HG03039 (cell line): ENCODE data around the gene ANP32B.
"Not testable (repeated sequence)": the region's sequence is repeated elsewhere in the genome, so short reads cannot be mapped to it uniquely, and the experiment has no call there.

Experiments used
- ATAC-seq: cut with Tn5 transposase; IDR thresholded peaks from one replicate; pipeline ENCODE4 v1.9.1; 2021; ENCODE audit warnings: mild to moderate bottlenecking, moderate library complexity; ENCODE audit not compliant: unreplicated experiment

The ANP32B gene

DNA sequence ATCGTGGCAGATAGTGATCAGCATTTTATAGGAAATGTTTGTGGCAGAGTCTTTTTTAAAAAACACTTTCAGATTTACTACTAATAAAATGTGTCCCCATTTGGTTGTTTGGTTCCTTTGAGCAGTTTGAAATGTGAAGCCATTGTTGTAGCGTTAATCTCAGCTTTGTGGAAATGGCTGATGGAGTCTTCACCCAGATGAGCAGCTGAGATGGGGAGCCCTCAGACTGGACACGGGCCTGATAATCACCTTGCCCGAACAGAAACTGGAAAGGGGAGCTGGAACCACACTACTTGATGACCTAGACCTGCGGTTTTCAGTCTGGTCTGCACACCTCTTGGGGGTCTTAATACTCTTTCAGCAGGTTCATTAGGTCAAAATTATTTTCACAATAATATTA, 20.6 kb upstream of the ANP32B start:
- ATAC-seq = no peak

DNA sequence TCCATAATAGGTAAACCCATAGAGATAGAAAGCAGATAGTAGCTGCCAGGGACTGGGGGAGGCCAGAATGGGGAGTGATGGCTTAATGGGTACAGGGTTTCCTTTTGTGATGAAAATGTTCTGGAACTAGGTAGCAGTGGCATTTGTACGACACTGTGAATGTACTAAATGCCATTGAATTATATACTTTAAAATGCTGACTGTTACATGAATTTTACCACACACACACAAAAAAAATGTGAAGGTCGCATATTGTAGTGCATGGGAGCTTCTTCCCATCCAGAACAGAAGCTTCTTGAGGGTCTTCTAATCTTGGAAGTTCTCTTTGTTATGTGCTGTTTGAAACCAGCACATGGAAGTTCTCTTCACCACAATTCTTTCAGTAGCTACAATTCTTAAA, 19.9 kb upstream of the ANP32B start:
- no peak for ATAC-seq

DNA sequence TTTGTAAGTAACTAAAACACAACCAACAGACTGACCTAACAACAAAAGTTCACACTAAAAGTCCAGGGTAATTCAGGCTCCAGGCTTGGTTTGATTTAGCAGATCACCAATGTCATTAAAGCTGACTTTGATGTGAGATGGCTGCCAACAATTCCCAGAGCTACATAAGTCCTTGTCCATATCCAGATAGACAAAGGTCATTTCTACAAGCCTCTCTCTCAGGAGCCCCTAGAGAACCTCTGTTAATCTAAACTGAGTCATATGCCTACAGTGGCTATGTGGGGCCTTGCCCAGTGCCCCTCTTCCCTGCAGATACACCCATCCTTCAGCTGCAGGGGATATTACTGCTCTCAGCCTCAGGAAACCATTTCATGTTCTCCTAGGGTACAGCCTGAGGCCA, 18.2 kb upstream of the ANP32B start:
- ATAC-seq = no peak

DNA sequence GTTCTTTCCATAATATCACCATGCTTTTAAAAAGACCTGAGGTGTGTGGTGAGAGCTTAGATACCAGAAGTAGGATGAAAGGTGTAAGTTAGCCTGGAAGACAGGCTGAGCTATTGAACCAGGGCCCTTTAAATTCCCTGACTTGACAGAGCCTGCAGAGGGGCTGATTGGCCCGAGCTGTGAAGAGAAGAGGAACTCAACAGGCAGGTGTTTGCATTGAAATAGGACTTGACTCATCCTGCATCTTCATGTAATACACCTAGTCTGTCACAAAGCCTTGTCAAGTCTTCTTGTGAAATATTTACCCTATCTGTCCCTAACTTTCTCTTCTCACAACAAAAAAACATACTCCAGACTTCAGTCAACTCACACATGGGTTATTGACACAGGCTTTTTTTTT, 16.6 kb upstream of the ANP32B start:
- no peak for ATAC-seq

DNA sequence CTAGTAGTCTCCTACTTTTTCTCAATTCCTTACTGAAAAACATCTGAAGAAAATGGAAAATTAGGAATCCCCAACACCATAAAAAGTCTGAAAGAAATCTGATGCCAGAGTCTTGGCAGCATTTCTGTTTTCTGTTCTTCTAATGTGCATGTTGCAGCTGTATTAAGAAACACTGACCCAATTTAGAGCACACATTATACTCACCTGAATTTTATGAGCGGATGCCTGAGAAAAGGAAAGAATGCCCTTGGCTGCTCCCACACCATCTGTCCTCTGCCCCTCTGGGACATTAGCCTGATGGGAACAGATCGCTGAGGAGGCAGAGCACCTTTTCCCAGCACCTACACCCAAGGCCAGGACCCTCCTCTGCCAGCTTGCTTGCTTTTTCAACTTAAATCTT, 14.1 kb upstream of the ANP32B start:
- no peak for ATAC-seq

DNA sequence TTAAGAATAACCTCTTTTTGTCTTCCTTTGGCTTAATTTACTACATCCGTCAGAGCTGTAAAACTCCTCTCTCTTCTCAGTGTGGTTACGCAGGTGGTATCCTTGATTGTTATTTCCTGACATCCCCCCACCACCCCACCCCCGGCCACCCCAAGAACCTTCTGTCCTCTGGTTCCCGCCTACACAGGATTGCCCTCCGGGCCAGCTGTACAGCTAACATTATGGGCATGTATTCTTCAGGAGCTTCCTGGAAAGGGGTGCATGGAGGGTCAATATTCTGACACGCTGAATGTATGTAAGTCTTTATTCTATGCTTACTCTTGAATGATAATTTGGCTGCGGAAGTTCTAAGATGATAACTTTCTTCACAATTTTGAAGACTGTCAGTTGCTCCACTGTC, 13.0 kb upstream of the ANP32B start:
- no peak for ATAC-seq

DNA sequence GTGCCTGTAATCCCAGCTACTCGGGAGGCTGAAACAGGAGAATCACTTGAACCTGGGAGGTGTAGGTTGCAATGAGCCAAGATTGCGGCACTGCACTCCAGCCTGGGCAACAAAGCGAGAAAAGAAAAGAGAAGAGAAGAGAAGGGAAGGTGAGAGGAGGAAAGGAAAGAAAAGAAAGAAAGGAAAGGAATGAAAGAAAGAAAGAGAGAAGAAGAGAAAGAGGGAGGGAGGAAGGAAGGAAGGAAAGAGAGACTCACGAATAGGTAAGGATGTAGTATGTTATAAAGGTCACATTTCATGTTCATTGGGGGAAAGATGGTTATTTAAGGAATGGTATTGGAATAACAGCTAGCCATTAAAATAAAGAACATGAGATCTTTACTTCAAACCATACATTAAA, 10.4 kb upstream of the ANP32B start:
- ATAC-seq = no peak

DNA sequence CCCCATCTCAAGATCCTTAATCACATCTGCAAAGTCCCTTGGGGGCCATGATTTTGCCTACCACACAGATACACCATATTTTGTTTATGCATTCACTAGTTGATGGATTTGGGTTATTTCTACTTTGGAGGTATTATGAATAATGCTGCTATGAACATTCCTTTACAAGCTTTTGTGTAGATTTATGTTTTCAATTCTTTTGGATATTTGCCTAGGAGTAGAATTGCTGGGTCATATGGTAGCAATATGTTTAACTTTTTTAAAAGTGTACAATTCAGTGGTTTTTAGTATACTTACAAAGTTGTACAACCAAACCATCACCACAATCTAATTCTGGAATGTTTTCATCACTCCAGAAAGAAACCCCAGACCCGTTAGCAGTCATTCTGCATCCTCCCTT, 7.8 kb upstream of the ANP32B start:
- ATAC-seq = no peak

DNA sequence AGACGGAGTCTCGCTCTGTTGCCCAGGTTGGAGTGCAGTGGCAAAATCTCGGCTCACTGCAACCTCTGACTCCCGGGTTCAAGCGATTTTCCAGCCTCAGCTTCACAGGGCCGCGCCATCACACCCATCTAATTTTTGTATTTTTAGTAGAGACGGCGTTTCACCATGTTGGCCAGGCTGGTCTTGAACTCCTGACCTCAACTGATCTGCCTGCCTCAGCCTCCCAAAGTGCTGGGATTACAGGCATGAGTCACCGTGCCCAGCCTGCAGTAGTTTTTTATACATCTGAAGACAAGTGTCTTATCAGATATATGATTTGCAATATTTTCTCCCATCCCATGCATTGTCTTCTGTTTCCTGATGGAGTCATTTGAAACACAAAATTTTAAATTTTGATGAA, 6.5 kb upstream of the ANP32B start:
- ATAC-seq = not testable (repeated sequence)

DNA sequence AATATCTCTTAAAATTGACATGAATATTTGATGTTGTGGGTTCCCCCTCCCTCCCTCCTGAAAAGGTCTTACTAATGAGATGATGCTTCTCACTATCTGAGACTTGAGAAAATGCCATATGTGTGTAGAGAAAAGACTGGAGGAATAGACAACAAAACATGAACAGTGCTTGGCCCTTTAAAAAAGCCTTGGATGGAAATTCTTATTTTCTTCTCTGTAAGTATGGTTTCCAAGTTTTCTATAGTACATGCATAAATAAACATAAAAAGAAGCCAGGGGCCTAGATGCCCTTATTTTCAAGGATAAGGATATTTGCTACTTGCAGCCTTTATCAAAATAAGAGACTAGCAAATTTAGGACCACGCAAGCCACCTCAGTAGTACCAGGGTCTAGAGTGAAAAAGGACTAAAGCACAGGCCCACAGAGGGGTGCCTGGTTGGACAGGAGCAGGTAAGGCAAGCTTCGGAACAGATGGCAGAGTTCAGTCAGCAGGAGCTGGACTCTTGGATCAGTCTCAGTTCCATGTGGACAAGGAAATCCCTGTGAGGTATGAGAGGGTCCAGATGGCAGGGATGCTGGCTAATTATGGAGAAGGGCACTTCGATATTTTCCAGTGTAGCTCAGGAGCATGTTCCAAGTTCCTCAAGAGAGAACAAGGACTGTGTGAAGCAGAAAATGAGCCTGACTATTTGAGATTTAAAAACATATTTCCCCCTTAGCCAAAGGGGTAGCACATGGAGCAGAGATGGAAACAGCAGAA, 4.6 kb upstream of the ANP32B start:
- ATAC-seq = no peak

DNA sequence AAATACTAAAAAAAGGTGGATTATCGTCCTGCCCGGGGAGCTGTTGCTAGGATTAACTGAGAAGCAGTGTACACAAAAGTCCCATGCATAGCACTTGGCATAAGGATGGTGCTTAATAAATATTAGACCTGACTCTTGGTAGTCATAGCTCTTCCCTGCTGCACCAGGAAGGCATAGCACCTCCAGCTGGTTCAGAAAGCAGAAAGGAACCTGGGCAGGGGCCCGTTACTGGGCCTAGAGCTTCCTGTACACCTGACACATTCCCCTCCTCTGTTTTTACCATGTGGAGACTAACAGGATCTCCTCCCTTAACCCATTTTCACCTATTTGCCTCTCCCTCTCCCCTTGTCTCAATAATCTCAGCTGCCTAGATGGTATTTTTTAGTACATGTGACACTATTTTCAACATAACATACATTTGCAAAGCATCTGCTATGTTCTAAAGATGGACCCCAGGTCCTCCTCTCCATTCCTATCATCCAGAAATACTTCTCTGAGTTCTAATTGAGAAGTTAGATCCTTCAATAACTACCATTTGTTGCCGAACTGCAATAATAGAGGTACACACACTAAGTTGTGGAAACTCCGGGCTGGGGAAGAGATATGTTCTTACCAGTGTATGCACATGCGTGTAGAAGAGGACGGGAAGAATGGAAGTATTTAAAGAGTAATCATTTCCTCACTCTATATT, 3.2 kb upstream of the ANP32B start:
- ATAC-seq = no peak

DNA sequence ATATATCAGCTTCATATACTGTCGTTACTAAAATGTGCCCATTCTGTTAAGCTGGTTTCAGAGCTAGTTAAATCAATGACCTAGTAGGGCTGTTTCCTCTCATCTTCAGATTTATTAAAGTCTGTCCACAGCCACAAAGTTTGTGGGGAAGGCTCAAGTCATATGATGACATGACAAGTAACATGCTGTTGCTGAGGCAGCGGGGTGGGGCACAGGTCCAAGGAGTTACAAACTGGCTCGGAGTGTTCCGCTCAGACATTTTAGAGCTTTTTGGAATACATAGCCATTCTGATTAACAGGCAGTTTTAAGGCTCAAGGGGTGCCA, 2.7 kb upstream of the ANP32B start:
- no peak for ATAC-seq

DNA sequence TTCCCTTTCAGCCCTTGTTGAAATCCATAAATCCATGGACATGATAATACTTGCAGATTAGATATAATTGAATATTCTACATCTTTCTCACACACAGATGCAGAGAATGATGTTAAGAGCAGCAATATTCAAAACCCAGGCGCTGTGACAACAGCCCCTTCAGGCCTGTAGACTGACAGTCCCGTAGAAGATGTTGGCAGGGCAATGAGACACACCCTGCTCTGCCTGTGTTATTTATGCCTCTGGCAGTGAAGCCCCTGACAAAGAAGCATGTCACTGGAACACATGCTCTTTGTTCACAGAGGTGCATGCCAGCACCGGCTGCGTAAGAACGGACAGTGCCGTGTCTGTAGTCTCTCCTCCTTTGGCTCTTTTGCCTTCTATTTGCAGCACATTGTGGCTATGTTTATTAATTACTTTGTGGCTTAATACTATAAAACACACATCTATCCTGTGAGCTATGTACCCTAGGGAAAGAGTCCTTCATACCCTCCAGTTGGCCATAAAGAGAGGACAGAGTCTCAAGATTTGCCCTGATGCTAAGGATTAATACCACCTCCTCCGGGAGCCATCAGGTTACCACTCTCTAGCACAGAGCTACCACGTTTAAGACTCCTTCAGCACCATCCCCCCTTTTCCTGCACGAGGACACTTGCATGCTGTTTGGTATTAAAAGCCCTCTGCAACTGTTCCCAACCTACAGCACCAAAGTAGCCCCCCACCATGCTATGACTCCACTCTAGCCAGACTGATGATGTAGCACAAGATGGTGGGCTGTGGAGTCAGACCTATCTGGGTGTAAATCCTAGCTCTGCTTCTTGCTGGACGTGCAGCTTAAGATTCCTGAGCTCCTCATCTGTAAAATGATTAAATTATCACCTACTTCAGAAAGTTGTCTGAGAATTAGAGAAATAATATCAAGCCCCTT, 2.0 kb upstream of the ANP32B start:
- ATAC-seq = no peak

DNA sequence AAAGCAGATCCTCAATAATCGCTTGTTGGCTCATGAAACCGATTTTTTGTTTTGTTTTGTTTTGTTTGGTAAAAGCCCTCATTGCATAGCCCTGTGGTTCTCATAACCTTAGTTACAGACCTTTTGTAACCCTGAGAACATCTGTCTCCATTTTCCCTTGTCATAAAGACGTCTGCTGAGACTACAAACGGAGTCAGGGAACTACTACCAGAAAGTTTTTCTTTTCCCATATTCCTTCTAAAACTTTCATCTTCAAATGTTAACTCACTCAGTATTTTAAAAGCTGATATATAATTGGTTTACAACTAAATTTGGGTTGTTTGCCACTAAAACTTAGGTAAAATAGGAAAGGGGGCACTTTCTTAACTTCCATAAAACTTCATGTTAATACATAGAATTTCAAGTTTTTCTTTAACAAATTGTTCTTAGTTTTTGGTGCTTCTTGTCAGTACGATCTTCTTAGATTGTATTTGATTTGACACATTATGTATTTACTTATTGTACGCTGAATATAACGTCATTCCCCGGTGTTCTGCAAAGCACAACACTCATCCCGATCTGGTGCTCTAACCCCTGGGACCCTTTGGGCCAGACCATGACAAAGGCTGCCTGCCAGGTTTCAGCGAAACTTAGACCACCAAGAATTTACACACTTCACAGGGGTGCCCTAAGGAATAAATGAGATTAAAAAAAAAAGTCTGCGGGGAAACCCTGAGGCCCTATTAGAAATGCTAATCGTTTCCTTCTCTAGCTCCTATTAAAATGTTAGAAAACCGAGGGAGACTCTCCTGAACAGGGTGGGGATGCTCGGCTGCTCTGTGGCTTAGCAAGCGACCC, 1.1 kb upstream of the ANP32B start:
- no peak for ATAC-seq

DNA sequence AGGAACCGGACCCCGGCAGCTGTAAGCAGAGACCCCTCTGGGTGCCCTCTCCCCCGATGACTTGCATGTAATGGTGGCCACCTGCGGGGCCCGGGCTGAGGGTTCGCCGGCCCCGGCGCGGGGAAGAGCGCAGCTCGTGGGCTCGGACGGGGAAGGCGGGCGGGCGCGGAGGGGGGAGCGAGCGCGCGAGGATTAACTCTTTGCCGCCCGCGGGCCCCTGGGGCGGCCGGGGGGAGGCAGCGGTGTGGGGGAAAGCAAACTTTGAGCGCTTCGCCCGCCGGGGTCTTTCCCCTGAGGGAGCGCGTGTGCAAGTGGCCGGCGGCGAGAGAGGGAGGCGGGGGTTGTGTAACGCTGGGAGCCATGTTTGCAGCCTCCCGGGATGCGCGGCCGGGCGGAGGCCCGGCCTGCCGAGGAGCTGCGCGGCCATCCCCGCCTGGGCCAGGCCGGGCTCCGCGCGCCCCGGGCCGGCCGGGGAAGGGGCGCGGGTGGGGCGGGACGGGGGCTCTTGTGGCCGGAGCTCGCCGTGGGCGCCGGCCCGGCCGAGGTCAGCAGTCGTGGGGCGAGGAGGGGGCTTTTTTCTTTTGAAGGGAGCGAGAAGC, 547 bp downstream of the ANP32B start:
- ATAC-seq = peak; percentile 4

DNA sequence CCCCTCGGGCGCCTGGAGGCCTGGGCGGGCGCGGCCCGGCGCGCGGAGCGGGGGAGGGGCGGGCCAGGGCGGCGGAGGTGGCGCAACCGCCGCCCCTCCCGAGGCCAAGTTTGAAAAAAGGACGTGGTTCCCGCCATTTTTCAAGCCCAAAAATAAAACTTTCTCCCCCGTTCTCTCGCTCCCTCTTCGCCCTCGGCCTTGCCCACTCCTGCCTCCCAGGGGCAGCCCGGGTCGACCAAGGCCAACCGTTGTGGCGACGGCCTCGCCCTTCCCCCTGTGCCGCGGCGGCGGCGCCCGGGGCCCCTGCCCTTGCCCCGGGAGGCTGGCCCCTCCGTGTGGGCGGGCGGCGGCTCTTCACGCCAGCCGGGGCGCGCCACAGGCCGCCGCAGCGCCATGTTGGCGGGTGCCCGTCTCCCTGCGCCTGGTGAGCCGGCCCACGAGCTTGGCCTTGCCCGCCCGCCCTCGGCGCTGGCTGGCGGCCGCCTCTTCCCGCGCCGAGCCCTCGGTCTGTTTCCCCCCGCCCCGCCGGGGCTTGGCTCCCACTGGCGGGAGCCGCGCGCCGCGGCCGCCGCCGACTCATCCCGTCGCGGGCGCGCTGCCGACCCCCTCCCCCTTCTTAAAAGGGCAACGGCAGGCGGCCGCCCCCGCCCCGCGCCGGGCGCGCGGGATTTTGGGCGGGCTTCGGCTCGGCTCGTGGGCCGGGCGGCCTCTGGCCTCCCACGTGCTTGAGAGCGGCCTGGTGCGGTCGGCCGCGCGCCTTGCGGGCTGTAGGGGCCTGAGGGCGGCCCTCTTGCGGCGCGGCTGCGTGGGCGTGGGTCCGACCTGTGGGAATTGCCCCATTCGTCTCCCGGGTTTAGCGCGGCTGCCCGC, 1.3 kb downstream of the ANP32B start:
- ATAC-seq = peak; percentile 35

DNA sequence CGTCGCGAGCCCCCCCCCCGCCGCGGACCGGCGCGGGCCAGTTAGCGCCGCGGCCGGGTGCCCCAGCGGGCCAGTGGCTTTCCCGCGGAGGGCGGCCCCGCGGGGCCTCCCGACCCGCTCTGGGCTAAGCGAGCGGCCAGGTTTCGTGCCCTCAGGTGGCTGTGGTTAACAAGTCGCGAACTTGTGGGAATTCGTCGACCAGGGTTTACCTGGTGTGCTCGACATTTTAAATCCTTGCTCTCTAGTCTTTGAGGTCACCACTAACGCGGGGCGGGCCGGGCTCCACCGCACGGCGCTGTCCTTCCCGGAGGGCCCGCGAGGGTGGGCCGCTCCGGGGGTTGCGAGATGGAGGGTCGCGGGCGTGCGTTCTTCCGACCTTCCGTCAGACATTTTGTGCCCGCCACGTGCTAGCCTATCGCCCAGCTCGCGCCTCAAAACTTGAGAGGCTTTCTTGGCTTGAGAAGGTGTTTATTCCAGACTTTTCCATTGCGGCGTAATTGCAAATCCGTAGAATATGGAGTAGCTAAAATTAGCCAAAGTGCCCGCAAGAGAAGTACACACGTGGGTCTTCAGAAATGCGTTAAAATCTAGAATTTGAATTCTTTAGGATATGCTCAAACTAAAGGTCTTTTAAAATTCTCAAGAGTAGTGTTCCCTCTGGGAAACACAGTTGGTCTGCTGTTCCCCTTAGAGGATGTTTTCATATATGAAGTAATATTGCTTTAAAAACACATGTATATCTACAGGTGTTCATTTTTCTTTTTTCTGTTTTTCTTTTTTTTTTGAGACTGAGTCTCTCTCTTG, 2.1 kb downstream of the ANP32B start:
- ATAC-seq = no peak

DNA sequence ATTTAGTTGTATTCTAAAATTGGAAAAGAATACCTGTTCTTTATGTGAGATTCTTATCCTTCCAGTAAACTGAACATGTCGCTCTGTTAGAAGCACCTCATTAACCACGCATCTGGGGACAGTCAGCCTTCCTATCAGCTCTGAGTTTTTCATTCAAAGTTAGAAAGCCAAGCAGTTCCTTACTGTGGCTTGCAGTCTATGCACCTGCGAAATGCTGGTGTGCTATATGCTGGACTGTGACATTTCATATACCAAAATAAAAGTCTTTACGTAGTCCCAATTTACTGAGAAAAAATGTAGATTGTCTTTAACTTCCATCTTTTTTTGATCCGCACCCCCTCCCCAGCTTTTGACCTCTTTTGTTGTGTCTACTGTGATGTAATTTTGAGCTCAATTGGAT, 4.3 kb downstream of the ANP32B start:
- no peak for ATAC-seq

DNA sequence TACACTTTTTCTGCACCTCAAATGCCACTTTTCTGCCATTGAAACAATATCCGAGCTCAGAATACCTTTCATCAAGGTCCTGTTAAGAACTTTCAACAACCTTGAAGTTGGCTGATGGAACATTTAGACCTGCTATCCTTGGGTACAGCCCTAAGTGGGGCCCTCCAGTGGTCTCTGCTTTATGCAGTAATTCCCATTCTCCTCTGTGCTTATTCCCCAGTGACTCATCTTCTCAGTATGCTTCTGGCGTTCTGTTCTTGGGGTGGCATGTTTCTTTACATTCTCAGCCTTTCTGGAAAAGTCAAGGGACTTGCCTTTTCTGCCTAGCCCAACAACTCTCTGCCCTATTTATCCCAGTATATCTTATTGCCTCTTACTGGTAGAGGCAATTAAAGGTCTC, 7.1 kb downstream of the ANP32B start:
- ATAC-seq = no peak
